HEK293 (cell line): ENCODE data around the gene CACNA1C.

Experiments used
- CTCF ChIP-seq: fragments of 450-650 bp; formaldehyde crosslinking; IDR thresholded peaks from 2 replicates; pipeline ENCODE4 v1.5.1; 2016; ENCODE audit warnings: missing biosample characterization, missing genetic modification characterization
- PRDM10 ChIP-seq: fragments of 450-650 bp; formaldehyde crosslinking; IDR thresholded peaks from 2 replicates; pipeline ENCODE4 v1.5.1; 2016; ENCODE audit warnings: missing biosample characterization, missing genetic modification characterization
- ZBTB44 ChIP-seq: fragments of 450-650 bp; IDR thresholded peaks from 2 replicates; pipeline ENCODE4 v1.5.1; 2018; ENCODE audit warnings: missing biosample characterization, mild to moderate bottlenecking, missing genetic modification characterization
- ZNF184 ChIP-seq: fragments of 450-650 bp; IDR thresholded peaks from 2 replicates; pipeline ENCODE4 v1.5.1; 2018; ENCODE audit warnings: missing biosample characterization, mild to moderate bottlenecking, missing genetic modification characterization
- ZNF24 ChIP-seq: fragments of 450-650 bp; formaldehyde crosslinking; IDR thresholded peaks from 2 replicates; pipeline ENCODE4 v1.5.1; 2016; ENCODE audit warnings: missing biosample characterization, missing genetic modification characterization
- ZNF280C ChIP-seq: fragments of 450-650 bp; formaldehyde crosslinking; IDR thresholded peaks from 2 replicates; pipeline ENCODE4 v1.5.1; 2016; ENCODE audit warnings: missing biosample characterization, missing genetic modification characterization
- ZNF354C ChIP-seq: fragments of 450-650 bp; formaldehyde crosslinking; IDR thresholded peaks from 2 replicates; pipeline ENCODE4 v1.5.1; 2016; ENCODE audit warnings: missing biosample characterization, missing genetic modification characterization, low read depth, borderline replicate concordance
- ZNF398 ChIP-seq: fragments of 450-650 bp; formaldehyde crosslinking; IDR thresholded peaks from 2 replicates; pipeline ENCODE4 v1.5.1; 2017; ENCODE audit warnings: missing biosample characterization, missing genetic modification characterization
- ZNF548 ChIP-seq: fragments of 450-650 bp; formaldehyde crosslinking; IDR thresholded peaks from 2 replicates; pipeline ENCODE4 v1.5.1; 2016; ENCODE audit warnings: missing biosample characterization, missing genetic modification characterization
- ZNF600 ChIP-seq: fragments of 450-650 bp; formaldehyde crosslinking; IDR thresholded peaks from 2 replicates; pipeline ENCODE4 v1.5.1; 2016; ENCODE audit warnings: missing biosample characterization, missing genetic modification characterization

- TF ChIP-seq PRDM10 (tag by site-specific recombination): no peak
- peak; percentile 63; the same call in 1 of the 2 replicates for TF ChIP-seq CTCF (tag by site-specific recombination)
- TF ChIP-seq ZNF354C (tag by site-specific recombination): no peak
- TF ChIP-seq ZNF548: no peak
- peak; percentile 99 for TF ChIP-seq ZNF24 (tag by site-specific recombination)
- TF ChIP-seq ZBTB44: 0 out of 2 replicates have a peak, but pooled peaks have one; percentile 57
- TF ChIP-seq ZNF184 (tag by site-specific recombination): no peak
- TF ChIP-seq ZNF600 (tag by site-specific recombination): no peak
- TF ChIP-seq ZNF280C: no peak
- TF ChIP-seq ZNF398 (tag by site-specific recombination): no peak
Measured at GRCh38 chr12:2057041-2057794, 4.4 kb downstream of the CACNA1C start.
